Immature natural killer cell (primary cell): Measurements from ENCODE around the gene MDM2. TPM values are rescaled to one million over a fixed set of nuclear protein-coding genes. Genes with fewer than 3 reads are reported as not detected.

Experiments used
- DNase-seq, 3 donors: peaks; one replicate each; pipeline ENCODE4 v3.0.0; 2022; ENCODE audit warnings: mixed read lengths in 1 of 3
- H3K27ac Mint-ChIP-seq, 6 donors: one replicate each; pipeline ENCODE4 v1.8.0; 2020; ENCODE audit warnings: mixed read lengths in 6 of 6, mild to moderate bottlenecking in 5 of 6, inconsistent platforms in 4 of 6, moderate library complexity in 3 of 6
- H3K27me3 Mint-ChIP-seq, 3 donors: one replicate each; pipeline ENCODE4 v1.8.0; 2020 to 2021; ENCODE audit warnings: low read depth in 3 of 3, mild to moderate bottlenecking in 3 of 3, mixed read lengths in 3 of 3, moderate library complexity in 3 of 3, inconsistent platforms in 1 of 3
- H3K36me3 Mint-ChIP-seq, 3 donors: one replicate each; pipeline ENCODE4 v1.8.0; 2020; ENCODE audit warnings: mixed read lengths in 3 of 3, inconsistent platforms in 2 of 3, mild to moderate bottlenecking in 2 of 3
- H3K4me1 Mint-ChIP-seq, 2 donors: one replicate each; pipeline ENCODE4 v1.8.0; 2020; ENCODE audit warnings: inconsistent platforms in 2 of 2, mild to moderate bottlenecking in 2 of 2, mixed read lengths in 2 of 2, moderate library complexity in 1 of 2
- H3K4me3 Mint-ChIP-seq, 5 donors: one replicate each; pipeline ENCODE4 v1.8.0; 2020; ENCODE audit warnings: mild to moderate bottlenecking in 5 of 5, mixed read lengths in 5 of 5, inconsistent platforms in 3 of 5, moderate library complexity in 3 of 5
- H3K9me3 Mint-ChIP-seq, 6 donors: one replicate each; pipeline ENCODE4 v1.8.0; 2020; ENCODE audit warnings: mild to moderate bottlenecking in 6 of 6, mixed read lengths in 6 of 6, inconsistent platforms in 4 of 6, moderate library complexity in 3 of 6
- polyA plus RNA-seq, 3 donors: library from polyadenylated mRNA; unstranded; fragments of 300-500 nt; fragmentation: Illumina TruSeq; gene quantifications; one replicate each; pipeline ENCODE4 v1.2.3, GENCODE V29; 2021

MDM2 gene
- polyA plus RNA-seq, 3 donors from 2014 or later = 18.2 to 33.5 (median 19.9) TPM

DNA sequence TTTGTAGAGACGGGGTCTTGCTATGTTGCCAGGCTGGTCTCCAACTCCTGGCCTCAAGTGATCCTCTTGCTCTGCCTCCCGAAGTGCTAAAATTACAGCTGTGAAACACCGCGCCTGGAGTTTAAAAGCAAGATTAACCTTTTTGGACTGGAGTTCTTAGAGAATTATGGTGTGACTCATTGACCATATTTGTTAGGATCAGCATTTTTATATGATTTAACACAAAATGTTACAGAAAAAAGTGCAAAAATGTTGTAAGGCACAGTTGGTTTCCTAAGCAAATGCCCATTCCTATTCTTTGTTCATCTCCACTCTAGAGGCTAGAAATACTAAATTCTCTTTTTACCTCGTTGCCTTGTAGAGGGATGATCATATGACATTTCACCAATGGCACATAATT lies 34.4 kb upstream of the MDM2 start:
- H3K27me3 Mint-ChIP-seq = peaks cover 0 to 2% (median 0%) of the 10 kb centered on the region in 3 donors
- DNase-seq = no peak
- H3K9me3 Mint-ChIP-seq = no peaks in the 10 kb centered on the region
- H3K4me1 Mint-ChIP-seq = peaks cover 9 to 21% of the 10 kb centered on the region in 2 donors
- no peak overlapping the region for H3K27ac Mint-ChIP-seq
- H3K4me3 Mint-ChIP-seq = no peak overlapping the region
- peaks cover 0 to 17% (median 0%) of the 10 kb centered on the region in 3 donors for H3K36me3 Mint-ChIP-seq

DNA sequence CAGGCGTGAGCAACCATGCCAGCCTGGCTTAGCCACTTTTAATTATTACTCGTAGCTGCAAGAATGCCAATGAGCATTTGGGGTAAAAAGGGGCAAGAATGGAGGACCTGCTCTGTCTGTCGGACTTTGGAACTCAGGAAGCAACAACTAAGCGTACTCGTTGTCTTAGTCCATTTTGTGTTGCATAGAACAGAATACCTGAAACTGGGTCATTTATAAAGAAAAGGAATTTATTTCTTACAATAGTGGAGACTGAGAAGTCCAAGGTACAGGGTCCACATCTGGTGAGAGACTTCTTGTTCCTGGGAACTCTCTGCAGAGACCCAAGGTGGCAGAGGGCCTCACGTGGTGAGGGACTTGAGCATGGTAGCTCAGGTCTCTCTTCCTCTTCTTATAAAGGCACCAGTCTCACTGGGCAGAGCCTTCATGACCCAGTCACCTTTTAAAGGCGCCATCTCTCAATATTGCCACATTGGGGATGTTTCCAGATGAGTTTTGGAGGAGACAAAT lies 32.8 kb upstream of the MDM2 start:
- H3K27me3 Mint-ChIP-seq = peaks cover 0 to 2% (median 0%) of the 10 kb centered on the region in 3 donors
- no peak for DNase-seq
- no peak overlapping the region for H3K4me3 Mint-ChIP-seq
- H3K36me3 Mint-ChIP-seq = peaks cover 0 to 10% (median 0%) of the 10 kb centered on the region in 3 donors
- peaks cover 9 to 21% of the 10 kb centered on the region in 2 donors for H3K4me1 Mint-ChIP-seq
- H3K27ac Mint-ChIP-seq = no peak overlapping the region
- H3K9me3 Mint-ChIP-seq = no peaks in the 10 kb centered on the region

DNA sequence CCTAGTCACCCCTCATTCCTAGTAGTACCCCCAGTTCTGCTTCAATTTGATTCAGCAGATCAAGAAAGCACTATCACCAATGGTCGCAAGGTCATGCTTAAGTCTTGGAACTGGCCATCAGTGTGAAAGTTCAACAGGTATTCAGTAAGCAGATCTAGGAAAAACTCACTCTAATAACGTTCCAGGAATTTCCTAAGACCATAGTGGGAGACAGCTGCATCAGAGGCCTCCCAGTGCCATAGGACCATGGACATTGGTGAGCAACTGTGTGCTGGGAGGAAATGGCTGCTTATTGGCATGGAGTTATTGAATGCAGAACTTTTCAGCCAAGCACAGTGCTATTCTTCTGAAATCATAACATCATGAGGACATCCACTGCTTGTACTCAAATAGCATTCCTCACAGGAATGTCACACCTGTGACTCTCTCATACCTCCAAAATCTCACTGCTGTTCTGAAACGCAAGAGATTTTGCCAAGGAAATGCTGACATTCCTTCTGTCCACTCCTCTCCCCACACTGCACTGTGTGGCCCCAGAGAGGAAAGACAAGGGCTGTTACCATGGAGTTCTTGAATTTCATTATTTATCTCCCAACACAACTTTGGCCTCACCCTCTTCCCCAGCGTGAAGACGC lies 30.9 kb upstream of the MDM2 start:
- Mint-ChIP-seq H3K9me3 (no peaks in the 10 kb centered on the region), H3K4me3 (no peak overlapping the region), H3K4me1 (peaks cover 9 to 17% of the 10 kb centered on the region in 2 donors), H3K27me3 (peaks cover 0 to 2% (median 0%) of the 10 kb centered on the region in 3 donors), H3K27ac (no peak overlapping the region), H3K36me3 (peaks cover 0 to 8% (median 0%) of the 10 kb centered on the region in 3 donors)
- DNase-seq = no peak

- Mint-ChIP-seq H3K27me3 (no peaks in the 10 kb centered on the region), H3K4me3 (no peak overlapping the region), H3K9me3 (no peaks in the 10 kb centered on the region), H3K4me1 (no peaks in the 10 kb centered on the region), H3K27ac (no peak overlapping the region), H3K36me3 (peaks cover 0 to 10% (median 3%) of the 10 kb centered on the region in 3 donors)
- no peak for DNase-seq
These were observed 28.7 kb upstream of the MDM2 start for GRCh38 chr12:68779280-68779679.

DNA sequence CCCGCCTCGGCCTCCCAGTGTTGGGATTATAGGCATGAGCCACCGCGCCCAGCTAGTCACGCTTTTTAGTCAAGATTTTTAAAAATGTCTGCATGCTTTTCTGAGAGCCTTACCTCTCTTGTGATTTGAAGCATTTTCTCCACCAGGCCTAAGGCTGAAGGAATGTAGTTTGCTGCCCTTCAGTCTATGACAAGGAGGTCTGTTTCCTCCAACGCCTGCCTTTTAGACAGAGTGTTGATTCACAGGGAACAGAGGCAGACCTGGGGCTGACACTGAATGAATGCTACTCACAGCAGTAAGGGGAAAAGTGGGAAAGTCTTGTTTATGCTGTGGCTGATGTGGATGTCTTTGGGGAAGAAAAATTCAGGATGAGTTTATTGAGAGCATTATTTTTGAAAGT lies 27.2 kb upstream of the MDM2 start:
- H3K27me3 Mint-ChIP-seq = no peaks in the 10 kb centered on the region
- no peak overlapping the region for H3K27ac Mint-ChIP-seq
- H3K9me3 Mint-ChIP-seq = no peaks in the 10 kb centered on the region
- H3K4me3 Mint-ChIP-seq = no peak overlapping the region
- H3K36me3 Mint-ChIP-seq = peaks cover 0 to 10% (median 3%) of the 10 kb centered on the region in 3 donors
- no peaks in the 10 kb centered on the region for H3K4me1 Mint-ChIP-seq
- DNase-seq = no peak

DNA sequence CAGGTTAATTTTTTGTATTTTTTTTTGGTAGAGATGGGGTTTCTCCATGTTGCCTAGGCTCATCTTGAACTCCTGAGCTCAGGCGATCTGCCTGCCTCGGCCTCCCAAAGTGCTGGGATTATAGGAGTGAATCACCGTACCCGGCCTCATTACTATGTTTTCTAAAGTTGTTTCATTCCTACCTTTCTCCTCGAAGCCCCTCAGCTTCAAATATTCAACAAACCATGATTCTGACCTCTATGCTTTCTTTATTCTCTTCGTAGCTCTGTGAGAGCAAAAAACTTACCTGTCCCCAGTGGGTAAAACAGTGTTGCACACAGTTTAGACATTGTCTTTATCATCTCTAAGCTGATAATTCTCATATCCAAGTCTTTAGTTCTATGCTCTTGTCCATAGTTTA lies 26.2 kb upstream of the MDM2 start:
- DNase-seq = no peak
- Mint-ChIP-seq H3K36me3 (peaks cover 0 to 9% (median 3%) of the 10 kb centered on the region in 3 donors), H3K4me3 (no peak overlapping the region), H3K4me1 (no peaks in the 10 kb centered on the region), H3K27ac (no peak overlapping the region), H3K9me3 (no peaks in the 10 kb centered on the region), H3K27me3 (no peaks in the 10 kb centered on the region)

DNA sequence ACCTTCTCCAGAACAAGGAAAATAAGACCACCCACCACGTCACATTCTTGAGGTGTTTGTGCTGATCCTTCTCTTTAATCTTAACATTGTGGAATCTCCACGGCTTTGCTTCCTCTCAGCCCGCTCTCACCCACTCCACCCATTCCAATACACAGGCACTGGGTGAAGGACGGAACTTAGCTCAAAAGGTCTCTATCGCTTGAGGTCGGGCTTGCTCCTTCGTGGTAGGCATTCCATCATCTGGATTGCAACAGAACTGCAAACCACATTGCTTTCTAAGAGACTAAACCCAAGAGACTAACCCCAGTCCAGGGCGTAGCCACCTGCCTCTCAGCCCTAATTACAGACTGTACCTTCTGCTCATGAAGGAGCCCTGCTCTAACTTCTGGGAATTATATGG lies 24.0 kb upstream of the MDM2 start:
- no peaks in the 10 kb centered on the region for H3K27me3 Mint-ChIP-seq
- H3K27ac Mint-ChIP-seq = no peak overlapping the region
- no peaks in the 10 kb centered on the region for H3K4me1 Mint-ChIP-seq
- DNase-seq = no peak
- H3K9me3 Mint-ChIP-seq = no peaks in the 10 kb centered on the region
- peaks cover 0 to 4% (median 3%) of the 10 kb centered on the region in 3 donors for H3K36me3 Mint-ChIP-seq
- no peak overlapping the region for H3K4me3 Mint-ChIP-seq

GRCh38 chr12:68785358-68785757 lies 22.6 kb upstream of the MDM2 start:
- no peaks in the 10 kb centered on the region for H3K9me3 Mint-ChIP-seq
- H3K36me3 Mint-ChIP-seq = peaks cover 0 to 7% (median 3%) of the 10 kb centered on the region in 3 donors
- H3K4me1 Mint-ChIP-seq = no peaks in the 10 kb centered on the region
- no peak overlapping the region for H3K27ac Mint-ChIP-seq
- no peak overlapping the region for H3K4me3 Mint-ChIP-seq
- DNase-seq = no peak
- H3K27me3 Mint-ChIP-seq = peaks cover 0 to 2% (median 0%) of the 10 kb centered on the region in 3 donors

DNA sequence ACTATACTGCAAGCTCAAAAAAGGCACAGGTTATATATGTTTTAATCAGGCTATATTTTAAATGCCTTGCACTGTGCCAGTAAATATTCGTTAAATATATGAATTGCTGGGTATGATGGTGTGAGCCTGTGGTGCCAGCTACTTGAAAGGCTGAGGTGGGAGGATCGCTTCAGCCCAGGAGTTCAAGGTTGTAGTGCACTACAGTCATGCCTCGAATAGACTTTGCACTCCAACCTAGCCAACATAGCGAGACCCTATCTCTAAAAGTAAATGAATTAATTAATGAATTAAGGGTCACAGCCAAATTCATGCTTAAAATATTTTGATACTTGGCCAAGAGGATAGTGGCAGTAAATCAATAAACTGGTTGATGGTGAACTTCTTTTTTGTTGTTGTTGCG lies 22.2 kb upstream of the MDM2 start:
- Mint-ChIP-seq H3K4me1 (no peaks in the 10 kb centered on the region), H3K4me3 (no peak overlapping the region), H3K9me3 (no peaks in the 10 kb centered on the region), H3K27ac (no peak overlapping the region), H3K27me3 (peaks cover 0 to 2% (median under 1%) of the 10 kb centered on the region in 3 donors), H3K36me3 (peaks cover 0 to 7% (median 3%) of the 10 kb centered on the region in 3 donors)
- DNase-seq = no peak

DNA sequence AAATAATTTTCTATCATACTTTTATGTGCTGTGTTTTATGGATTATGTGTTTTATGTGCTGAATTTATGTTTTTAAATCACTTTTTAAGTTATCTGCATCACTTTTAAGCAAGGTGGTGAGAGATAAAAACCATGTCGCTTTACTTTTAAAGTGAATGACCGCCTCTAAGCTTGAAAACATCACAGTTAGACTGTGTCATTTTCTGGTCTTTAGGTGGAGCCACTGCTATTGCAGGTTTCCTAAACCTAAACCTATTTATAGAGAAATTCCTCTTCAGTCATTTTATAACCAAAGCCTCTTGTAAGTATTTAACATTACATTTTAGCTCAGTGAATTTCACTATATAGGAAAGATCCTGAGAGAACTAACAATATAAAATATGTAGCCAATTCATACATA lies 21.0 kb upstream of the MDM2 start:
- Mint-ChIP-seq H3K9me3 (no peaks in the 10 kb centered on the region), H3K27me3 (peaks cover 0 to 2% (median 2%) of the 10 kb centered on the region in 3 donors), H3K36me3 (peaks cover 0 to 7% (median 3%) of the 10 kb centered on the region in 3 donors), H3K27ac (no peak overlapping the region), H3K4me3 (no peak overlapping the region), H3K4me1 (no peaks in the 10 kb centered on the region)
- DNase-seq = no peak

DNA sequence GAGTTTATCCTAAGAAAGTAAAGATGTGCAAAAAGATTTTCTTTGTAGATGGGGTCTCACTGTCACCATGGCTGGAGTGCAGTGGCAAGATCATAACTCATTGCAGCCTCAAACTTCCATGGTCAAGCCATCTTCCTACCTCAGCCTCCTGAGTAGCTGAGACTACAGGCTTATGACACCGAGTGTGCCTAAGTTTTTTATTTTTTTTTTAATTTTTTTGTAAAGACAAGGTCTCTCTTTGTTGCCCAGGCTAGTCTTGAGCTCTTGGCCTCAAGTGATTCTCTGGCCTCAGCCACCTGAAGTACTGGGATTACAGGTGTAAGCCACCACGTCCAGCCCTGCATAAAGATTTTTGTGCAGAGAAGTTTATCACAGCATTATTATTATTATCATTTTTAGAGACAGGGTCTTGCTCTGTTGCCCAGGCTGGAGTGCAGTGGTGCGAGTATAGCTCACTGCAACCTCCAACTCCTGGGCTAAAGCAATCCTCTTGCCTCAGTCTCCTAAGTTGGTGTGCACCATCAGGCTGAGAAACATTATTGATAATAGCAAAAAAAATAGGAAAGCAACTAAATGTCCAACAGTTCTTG lies 19.3 kb upstream of the MDM2 start:
- H3K9me3 Mint-ChIP-seq = no peaks in the 10 kb centered on the region
- DNase-seq = no peak
- no peaks in the 10 kb centered on the region for H3K4me1 Mint-ChIP-seq
- H3K36me3 Mint-ChIP-seq = peaks cover 0 to 4% (median 0%) of the 10 kb centered on the region in 3 donors
- H3K27ac Mint-ChIP-seq = no peak overlapping the region
- H3K4me3 Mint-ChIP-seq = no peak overlapping the region
- H3K27me3 Mint-ChIP-seq = peaks cover 0 to 5% (median 2%) of the 10 kb centered on the region in 3 donors

GRCh38 chr12:68789144-68789878 lies 18.7 kb upstream of the MDM2 start:
- Mint-ChIP-seq H3K27me3 (peaks cover 0 to 5% (median 2%) of the 10 kb centered on the region in 3 donors), H3K4me3 (no peak overlapping the region), H3K27ac (no peak overlapping the region), H3K36me3 (peaks cover 0 to 4% (median 0%) of the 10 kb centered on the region in 3 donors), H3K4me1 (no peaks in the 10 kb centered on the region), H3K9me3 (no peaks in the 10 kb centered on the region)
- no peak for DNase-seq

DNA sequence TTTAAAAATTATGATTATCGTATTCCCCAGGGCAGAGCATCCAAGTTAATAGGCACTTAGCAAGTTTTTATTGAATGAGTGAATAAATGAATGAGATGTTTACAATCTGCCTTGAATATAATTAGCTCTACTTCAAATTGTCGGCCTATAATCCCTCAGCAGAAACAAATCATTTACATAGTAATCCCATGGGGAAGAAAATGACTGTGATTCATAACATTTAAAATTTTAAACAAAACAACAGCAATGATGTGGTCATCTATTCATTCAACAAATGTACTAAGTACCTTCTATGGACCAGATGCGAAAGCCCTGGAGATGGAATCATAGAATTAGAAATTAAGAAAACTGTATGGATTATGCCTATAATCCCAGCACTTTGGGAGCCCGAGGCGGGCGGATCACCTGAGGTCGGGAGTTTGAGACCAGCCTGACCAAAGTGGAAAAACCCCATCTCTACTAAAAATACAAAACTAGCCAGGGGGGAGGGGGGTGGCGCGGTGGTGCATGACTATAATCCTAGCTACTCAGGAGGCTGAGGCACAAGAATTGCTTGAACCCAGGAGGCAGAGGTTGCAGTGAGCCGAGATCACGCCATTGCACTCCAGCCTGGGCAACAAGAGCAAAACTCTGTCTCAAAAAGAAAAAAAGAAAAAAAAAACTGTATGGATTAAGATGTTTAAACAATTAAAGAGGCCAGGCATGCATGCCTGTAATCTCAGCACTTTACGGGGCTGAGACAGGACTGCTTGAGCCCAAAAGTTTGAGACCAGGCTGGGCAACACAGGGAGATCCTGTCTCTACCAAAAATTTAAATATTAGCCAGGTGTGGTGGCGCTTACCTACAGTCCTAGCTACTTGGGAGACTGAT lies 17.7 kb upstream of the MDM2 start:
- Mint-ChIP-seq H3K4me3 (no peak overlapping the region), H3K27me3 (peaks cover 0 to 5% (median 2%) of the 10 kb centered on the region in 3 donors), H3K27ac (no peak overlapping the region), H3K4me1 (no peaks in the 10 kb centered on the region), H3K9me3 (no peaks in the 10 kb centered on the region), H3K36me3 (peaks cover 0 to 4% (median 0%) of the 10 kb centered on the region in 3 donors)
- DNase-seq = no peak
